ENCODE data around the gene TMEM44.
A peak's percentile ranks its signal among the peaks of the same experiment; 100 is the strongest.

Gene TMEM44

GRCh38 chr3:194633349-194634004 lies at the start of gene TMEM44:
TSS of gene TMEM44 (minus strand) at chr3:194633419. CDS start at chr3:194633215, 204 bp downstream.
- no peak for DNase-seq (ENCODE audit: low spot score)

DNA sequence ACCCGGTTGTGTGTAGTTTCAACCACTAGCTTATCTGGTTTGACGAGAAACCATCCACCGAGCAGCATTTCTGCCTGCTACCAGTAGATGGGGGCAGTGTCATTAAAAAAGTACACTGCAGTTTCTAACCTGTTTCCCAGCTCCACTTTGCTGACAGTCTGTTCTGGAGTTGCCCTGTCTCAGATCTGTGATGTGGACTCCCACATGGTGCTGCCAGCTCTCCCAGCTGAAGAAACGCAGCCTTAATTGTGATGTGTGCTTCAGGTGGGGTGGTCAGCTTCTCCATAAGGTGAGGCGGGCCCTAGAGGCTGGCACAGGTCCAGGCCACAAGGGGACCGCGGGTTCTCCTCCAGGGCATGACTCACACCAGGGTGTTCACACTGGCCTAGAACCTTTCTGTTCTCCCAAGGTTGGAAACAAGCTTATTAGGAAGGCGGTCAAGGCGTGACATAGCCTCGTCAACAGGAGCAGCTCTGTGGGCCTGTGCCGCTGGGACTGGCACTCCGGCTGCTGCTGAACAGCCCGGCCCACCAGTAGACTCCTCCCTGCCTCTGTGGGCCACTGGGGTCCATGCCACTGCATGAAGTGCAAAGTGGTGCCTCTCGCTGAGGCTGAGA lies 49.6 kb upstream of the TMEM44 start:
- DNase-seq (ENCODE audit: low spot score): peak; percentile 81

DNA sequence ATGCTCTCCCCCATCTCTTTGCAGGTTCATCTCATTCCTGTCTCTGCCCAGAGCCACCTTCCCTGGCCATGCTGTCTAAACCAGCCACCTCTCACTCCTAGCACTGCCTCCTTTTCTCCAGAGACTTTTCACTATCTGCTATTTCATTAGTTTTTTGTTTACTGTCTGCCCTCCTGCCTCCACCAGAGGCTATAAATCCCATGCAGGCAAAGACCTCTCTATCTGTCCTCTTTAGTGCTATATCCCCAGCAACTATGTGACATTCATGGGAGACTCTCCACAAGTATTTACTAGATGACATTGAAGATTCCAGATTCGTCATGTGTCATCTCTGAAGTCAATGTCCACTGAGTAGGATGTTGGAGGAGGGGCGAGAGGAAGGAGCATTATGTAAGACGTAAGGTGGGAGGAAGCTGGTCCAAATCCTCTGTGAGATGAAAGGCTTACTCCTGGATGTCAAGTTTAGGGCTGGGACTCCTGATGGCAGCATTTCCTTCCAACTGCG lies 49.0 kb upstream of the TMEM44 start:
- no peak for DNase-seq (ENCODE audit: low spot score)

GRCh38 chr3:194680888-194681615 lies 47.8 kb upstream of the TMEM44 start:
- DNase-seq (ENCODE audit: low spot score): no peak

GRCh38 chr3:194676471-194676870 lies 43.3 kb upstream of the TMEM44 start:
- no peak for DNase-seq (ENCODE audit: low spot score)

DNA sequence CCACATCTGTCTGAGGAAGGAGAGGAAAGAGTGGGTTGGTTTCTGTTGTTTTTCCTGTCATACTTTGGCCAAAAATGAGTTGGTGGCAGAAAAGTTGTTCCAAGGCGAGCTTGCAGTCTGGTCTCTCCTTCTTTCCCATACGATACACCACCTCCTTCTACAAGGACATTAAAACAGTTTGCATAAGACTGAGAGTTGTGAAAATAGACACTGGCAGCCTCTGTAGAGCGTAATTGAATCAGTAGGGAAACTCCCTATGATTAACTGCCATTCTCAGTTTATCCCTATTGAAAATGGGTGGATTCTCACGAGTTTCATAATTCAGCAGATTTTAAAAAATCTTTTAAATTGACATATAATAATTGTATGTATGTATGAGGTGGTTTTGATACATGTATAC lies 42.5 kb upstream of the TMEM44 start:
- DNase-seq (ENCODE audit: low spot score): no peak

GRCh38 chr3:194675081-194675640 lies 41.9 kb upstream of the TMEM44 start:
- DNase-seq (ENCODE audit: low spot score): no peak

- no peak for DNase-seq (ENCODE audit: low spot score)
Measured at GRCh38 chr3:194673761-194674160, 40.5 kb upstream of the TMEM44 start.

- peak; percentile 16 for DNase-seq (ENCODE audit: low spot score)
Measured at GRCh38 chr3:194672876-194673275, 39.7 kb upstream of the TMEM44 start.

GRCh38 chr3:194671900-194672808 lies 38.9 kb upstream of the TMEM44 start, which contains the start of gene LSG1:
TSS of gene LSG1 (minus strand) at chr3:194672191. CDS start at chr3:194672162, 29 bp downstream.
- peak; percentile 92 for DNase-seq (ENCODE audit: low spot score)

DNA sequence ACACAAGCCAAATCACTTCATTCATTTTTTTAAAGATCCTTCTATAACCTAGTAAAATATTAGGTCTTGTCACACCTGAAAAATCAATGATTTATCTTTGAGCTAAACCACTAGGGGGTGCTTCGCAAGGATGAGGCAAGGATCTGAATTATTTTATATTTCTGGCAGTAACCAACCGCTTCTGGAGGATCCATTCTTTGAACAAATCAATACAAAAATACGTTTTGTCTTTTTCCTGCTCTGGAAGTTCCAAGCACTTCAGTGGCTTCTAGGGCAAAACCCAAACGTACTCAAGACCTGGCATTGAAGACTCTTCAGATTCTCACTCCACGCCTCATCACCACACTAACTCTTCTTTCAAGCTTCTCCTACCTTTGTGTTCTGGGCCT lies 38.3 kb upstream of the TMEM44 start:
- DNase-seq (ENCODE audit: low spot score): peak; percentile 29

DNA sequence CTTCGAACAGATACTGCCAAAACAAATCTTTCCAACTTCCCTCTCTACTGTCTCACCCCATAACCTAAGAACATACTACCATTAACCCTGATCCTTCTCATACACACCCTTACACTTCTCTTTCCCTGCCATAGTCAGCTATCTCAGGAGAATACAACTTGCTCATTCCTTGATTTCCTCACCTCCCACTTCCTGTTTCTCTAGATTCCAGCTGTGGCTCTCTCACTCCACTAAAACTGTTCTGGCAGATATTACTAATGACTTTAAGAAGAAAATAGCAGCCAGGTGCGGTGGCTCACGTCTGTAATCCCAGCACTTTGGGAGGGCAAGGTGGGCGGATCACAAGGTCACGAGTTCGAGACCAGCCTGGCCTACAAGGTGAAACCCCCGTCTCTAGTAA lies 34.1 kb upstream of the TMEM44 start:
- DNase-seq (ENCODE audit: low spot score): no peak

- DNase-seq (ENCODE audit: low spot score): no peak
Measured at GRCh38 chr3:194664857-194665256, 31.6 kb upstream of the TMEM44 start.

DNA sequence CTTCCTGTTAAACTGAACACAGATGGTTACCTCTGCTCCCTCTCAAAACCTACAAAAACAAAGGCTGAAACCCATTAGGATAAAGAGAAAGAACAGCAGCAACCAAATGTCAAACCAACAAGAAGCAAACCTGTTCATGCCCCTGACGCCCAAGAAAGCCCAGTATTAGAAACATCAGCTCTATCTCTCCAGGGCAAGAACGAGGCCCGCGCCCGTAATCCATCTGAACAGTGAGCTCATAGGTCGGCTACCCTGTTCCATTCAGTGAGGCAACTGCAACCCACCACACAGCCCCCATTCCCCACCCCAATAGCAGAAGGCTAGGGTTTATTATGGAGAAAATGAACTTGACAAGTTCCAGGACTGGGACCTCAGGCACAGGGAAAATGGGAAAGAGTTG lies 28.7 kb upstream of the TMEM44 start:
- no peak for DNase-seq (ENCODE audit: low spot score)

DNA sequence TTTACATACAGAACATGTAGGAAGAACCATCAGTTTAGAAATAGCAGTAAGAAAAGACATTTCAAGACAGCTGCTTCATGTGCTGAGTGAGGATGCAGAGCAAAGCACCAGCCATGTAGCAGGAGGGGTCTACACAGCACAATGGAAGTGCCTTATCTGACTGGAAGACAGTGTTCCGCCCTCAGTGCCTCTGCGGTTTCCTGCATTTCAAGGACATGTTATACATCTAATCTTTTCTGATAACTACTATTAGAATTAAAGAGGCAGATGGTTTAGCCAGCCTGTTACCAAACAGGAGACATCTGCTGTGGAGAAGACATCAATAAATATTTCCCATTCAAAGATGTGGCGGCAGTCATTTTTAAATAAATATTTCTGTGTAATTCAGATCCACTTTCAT lies 28.2 kb upstream of the TMEM44 start:
- DNase-seq (ENCODE audit: low spot score): no peak

- DNase-seq (ENCODE audit: low spot score): no peak
Measured at GRCh38 chr3:194659778-194660177, 26.6 kb upstream of the TMEM44 start.

- DNase-seq (ENCODE audit: low spot score): no peak
Measured at GRCh38 chr3:194658477-194659242, 25.4 kb upstream of the TMEM44 start.

DNA sequence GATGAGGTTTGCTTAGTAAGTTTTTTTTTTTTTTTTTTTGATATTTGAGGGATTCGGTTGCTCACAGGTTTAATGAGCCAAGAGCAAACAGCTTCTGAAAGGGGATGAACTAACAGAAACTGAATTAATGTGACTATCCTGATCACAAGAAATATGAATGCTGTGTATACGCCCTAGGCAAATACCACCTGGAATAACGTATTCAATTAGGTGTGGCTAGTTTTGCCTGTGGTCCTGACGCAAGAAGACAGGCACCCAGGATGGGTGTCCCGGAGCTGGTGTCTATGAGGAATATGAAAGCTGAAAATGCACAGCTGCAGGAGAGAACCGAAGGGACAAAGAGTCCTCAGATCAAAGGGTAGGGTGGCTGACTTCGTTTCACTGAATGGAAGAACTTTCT lies 24.2 kb upstream of the TMEM44 start:
- no peak for DNase-seq (ENCODE audit: low spot score)

- no peak for DNase-seq (ENCODE audit: low spot score)
Measured at GRCh38 chr3:194654443-194654842, 21.2 kb upstream of the TMEM44 start.

- no peak for DNase-seq (ENCODE audit: low spot score)
Measured at GRCh38 chr3:194647747-194648146, 14.5 kb upstream of the TMEM44 start.

- no peak for DNase-seq (ENCODE audit: low spot score)
Measured at GRCh38 chr3:194642769-194643168, 9.6 kb upstream of the TMEM44 start.

Data from globus pallidus (tissue), 1 donor.